OCI-LY3 (cell line): ENCODE results near the gene STK4.

Source experiments
- EZH2phosphoT487 ChIP-seq: fragments of 200-600 bp; shearing (Covaris generic); IDR thresholded peaks from 2 replicates; pipeline ENCODE4 v1.6.1; 2018; ENCODE audit warnings: antibody characterized with exemption, mixed run types, low read depth
- TF ChIP-seq, protein P1 (sequence below): fragments of 200-600, 300-600 bp; sonication (generic); IDR thresholded peaks from 2 replicates; pipeline ENCODE4 v1.5.1; 2014; ENCODE audit warnings: antibody characterized with exemption, low read length, low read depth

- TF ChIP-seq, protein P1, sequence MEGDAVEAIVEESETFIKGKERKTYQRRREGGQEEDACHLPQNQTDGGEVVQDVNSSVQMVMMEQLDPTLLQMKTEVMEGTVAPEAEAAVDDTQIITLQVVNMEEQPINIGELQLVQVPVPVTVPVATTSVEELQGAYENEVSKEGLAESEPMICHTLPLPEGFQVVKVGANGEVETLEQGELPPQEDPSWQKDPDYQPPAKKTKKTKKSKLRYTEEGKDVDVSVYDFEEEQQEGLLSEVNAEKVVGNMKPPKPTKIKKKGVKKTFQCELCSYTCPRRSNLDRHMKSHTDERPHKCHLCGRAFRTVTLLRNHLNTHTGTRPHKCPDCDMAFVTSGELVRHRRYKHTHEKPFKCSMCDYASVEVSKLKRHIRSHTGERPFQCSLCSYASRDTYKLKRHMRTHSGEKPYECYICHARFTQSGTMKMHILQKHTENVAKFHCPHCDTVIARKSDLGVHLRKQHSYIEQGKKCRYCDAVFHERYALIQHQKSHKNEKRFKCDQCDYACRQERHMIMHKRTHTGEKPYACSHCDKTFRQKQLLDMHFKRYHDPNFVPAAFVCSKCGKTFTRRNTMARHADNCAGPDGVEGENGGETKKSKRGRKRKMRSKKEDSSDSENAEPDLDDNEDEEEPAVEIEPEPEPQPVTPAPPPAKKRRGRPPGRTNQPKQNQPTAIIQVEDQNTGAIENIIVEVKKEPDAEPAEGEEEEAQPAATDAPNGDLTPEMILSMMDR = no peak
- no peak for TF ChIP-seq EZH2phosphoT487
These were observed 102.9 kb downstream of the STK4 start for GRCh38 chr20:45069261-45069660.
